Hair follicular keratinocyte (primary cell): ENCODE measurements around the gene SLC6A15. TPM values are rescaled to one million over a fixed set of nuclear protein-coding genes. Genes with fewer than 3 reads are reported as not detected.

Experiments used
- total RNA-seq: library from RNA; depleted of rRNA; stranded (reverse); fragments of >200 nt; gene quantifications from 2 replicates; pipeline ENCODE4 v1.2.3, GENCODE V29; 2015

The SLC6A15 gene
- 36.3 and 37.3 TPM in 2 replicates for total RNA-seq

GRCh38 chr12:84912198-84913128 lies at the start of gene SLC6A15:
Gene SLC6A15 (minus strand): TSS chr12:84912799. CDS start chr12:84892120, 20,679 bp downstream.

Other genes starting within 250 kb of the SLC6A15 start
- gene TSPAN19, start 123.5 kb upstream of the SLC6A15 start, total RNA-seq, result 0.55 and 0.57 TPM in 2 replicates
- 0.08 and 0.11 TPM in 2 replicates for gene LRRIQ1, start 123.6 kb upstream of the SLC6A15 start, total RNA-seq